ENCODE results near the gene FARP1. TPM values are rescaled to one million over a fixed set of nuclear protein-coding genes. Genes with fewer than 3 reads are reported as not detected.

The FARP1 gene
- polyA plus RNA-seq, 1 of the 3 experiments (the other 2 are of a cell fraction): 12.0 TPM

- TF ChIP-seq NRF1 (IDR thresholded peaks at IDR 0.05; ENCODE audit: low read depth, low read length) (no peak), PBX3 (IDR thresholded peaks at IDR 0.05) (no peak), EZH2phosphoT487 (IDR thresholded peaks at IDR 0.05; ENCODE audit: borderline replicate concordance, low read depth) (no peak), TEAD4 (IDR thresholded peaks at IDR 0.05; ENCODE audit: borderline replicate concordance, insufficient read depth) (no peak), REST (IDR thresholded peaks at IDR 0.05; ENCODE audit: low read depth, low read length) (no peak)
These were observed 39.4 kb upstream of the FARP1 start (continued) for GRCh38 chr13:98103531-98103930.

- H3K79me2 ChIP-seq (ENCODE audit: insufficient read depth): no peaks in the 10 kb centered on the region
- H3K27me3 ChIP-seq (ENCODE audit: insufficient read depth): no peaks in the 10 kb centered on the region
- CTCF ChIA-PET: no interaction called here
- no peaks in the 10 kb centered on the region for H3K9me2 ChIP-seq
- H3K9ac ChIP-seq: no peak overlapping the region
- H3F3A ChIP-seq (replicated peaks; ENCODE audit: insufficient read depth): no peaks in the 10 kb centered on the region
- H3K4me3 ChIP-seq (ENCODE audit: low read depth in 2 of 2, low read length in 1 of 2): no peak overlapping the region
- POLR2A ChIA-PET: no interaction called here
- no peaks in the 10 kb centered on the region for H3K36me3 ChIP-seq (replicated peaks in 1 of 2; ENCODE audit: control insufficient read depth in 1 of 2, insufficient read depth in 2 of 2, low read length in 1 of 2)
- WGBS (ENCODE audit: low lambda C conversion rate): 61% methylated on average over 10 of the region's 10 CpGs
- no peaks in the 10 kb centered on the region for H3K9me3 ChIP-seq
- no peaks in the 10 kb centered on the region for H3K4me1 ChIP-seq (ENCODE audit: control insufficient read depth in 1 of 2, insufficient read depth in 2 of 2, low read depth in 1 of 2, low read length in 1 of 2)
- peak; percentile 27 for DNase-seq
- no peak overlapping the region for H3K27ac ChIP-seq (ENCODE audit: low read depth in 2 of 2, low read length in 1 of 2)
- TF ChIP-seq CTCF (IDR thresholded peaks at IDR 0.05) (peak; percentile 44), RAD21 (IDR thresholded peaks at IDR 0.05; ENCODE audit: low read length) (peak; percentile 34; the same call in 1 of the 2 replicates), EP300 (IDR thresholded peaks at IDR 0.05; ENCODE audit: borderline replicate concordance in 1 of 2, low read depth in 1 of 2, low read length in 1 of 2) (no peak), SIN3A (IDR thresholded peaks at IDR 0.05; ENCODE audit: borderline replicate concordance, low read depth, low read length) (no peak)
- H3K4me2 ChIP-seq: no peak overlapping the region
- H4K20me1 ChIP-seq (ENCODE audit: insufficient read depth): no peaks in the 10 kb centered on the region
- H2AFZ ChIP-seq (ENCODE audit: low read depth): no peak overlapping the region
These were observed 38.7 kb upstream of the FARP1 start for GRCh38 chr13:98103942-98104880.
